ENCODE data around the gene PDE3A. TPM values are rescaled to one million over a fixed set of nuclear protein-coding genes. Genes with fewer than 3 reads are reported as not detected.

PDE3A gene
- polyA plus RNA-seq, 3 donors: 0.10 TPM; not detected in 2

DNA sequence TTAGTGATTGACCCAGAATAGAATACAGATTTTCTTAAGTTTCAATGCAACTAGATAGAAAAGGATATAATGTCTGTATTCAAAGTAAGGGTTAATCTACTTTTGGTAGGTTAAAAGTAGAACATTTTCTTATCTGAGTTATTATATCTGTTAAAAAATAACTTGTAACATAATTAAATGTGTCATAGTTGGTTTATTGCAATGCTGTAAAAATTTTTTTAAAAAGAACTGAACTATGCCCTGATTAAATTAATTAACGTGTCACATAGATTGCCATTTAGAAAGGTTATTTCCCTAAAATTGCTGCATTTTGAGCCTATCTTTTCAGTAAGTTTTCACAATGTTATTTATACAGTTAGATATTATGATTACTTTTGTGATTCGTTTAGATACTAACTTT, 89.2 kb downstream of the PDE3A start:
- Histone ChIP-seq H3K4me3 (replicated peaks in 1 of 3; ENCODE audit: low read depth in 2 of 3, low read length in 3 of 3) (no peak overlapping the region), H3K4me1 (ENCODE audit: control insufficient read depth in 1 of 2, insufficient read depth in 2 of 2, low read length in 2 of 2) (no peaks in the 10 kb centered on the region), H3K9ac (ENCODE audit: insufficient read depth, low read length, poor library complexity, severe bottlenecking) (no peak overlapping the region), H3K27me3 (ENCODE audit: control insufficient read depth in 2 of 2, insufficient read depth in 2 of 2, low read length in 2 of 2) (no peaks in the 10 kb centered on the region), H2AFZ (ENCODE audit: insufficient read depth, low read depth, low read length, poor library complexity, severe bottlenecking) (no peak overlapping the region), H3K9me3 (replicated peaks in 1 of 2; ENCODE audit: control insufficient read depth in 1 of 2, insufficient read depth in 1 of 2, low read length in 2 of 2) (no peaks in the 10 kb centered on the region), H3K36me3 (replicated peaks in 1 of 2; ENCODE audit: control insufficient read depth in 1 of 2, insufficient read depth in 2 of 2, low read length in 2 of 2) (no peaks in the 10 kb centered on the region), H3K4me2 (replicated peaks; ENCODE audit: extremely low read depth, low read length, poor library complexity, severe bottlenecking) (no peak overlapping the region), H3K27ac (ENCODE audit: low read depth in 1 of 2, low read length in 2 of 2) (no peak overlapping the region), H4K20me1 (ENCODE audit: insufficient read depth, low read length) (no peaks in the 10 kb centered on the region), H3K79me2 (ENCODE audit: insufficient read depth, low read length) (no peaks in the 10 kb centered on the region)
- intact Hi-C loops (cut with micrococcal nuclease): no loop called here
- no CpG with 5 or more reads among the region's 2 CpGs for WGBS (ENCODE audit: insufficient coverage)
- DNase-seq: no peak
- Mint-ChIP-seq H3K27ac (no peak overlapping the region), H3K4me3 (no peak overlapping the region), H3K9me3 (peaks cover 0 to 3% (median 0%) of the 10 kb centered on the region in 7 donors), H3K4me1 (no peaks in the 10 kb centered on the region), H3K27me3 (ENCODE audit: low read depth in 3 of 3) (no peaks in the 10 kb centered on the region), H3K36me3 (no peaks in the 10 kb centered on the region)
- TF ChIP-seq, protein P1, sequence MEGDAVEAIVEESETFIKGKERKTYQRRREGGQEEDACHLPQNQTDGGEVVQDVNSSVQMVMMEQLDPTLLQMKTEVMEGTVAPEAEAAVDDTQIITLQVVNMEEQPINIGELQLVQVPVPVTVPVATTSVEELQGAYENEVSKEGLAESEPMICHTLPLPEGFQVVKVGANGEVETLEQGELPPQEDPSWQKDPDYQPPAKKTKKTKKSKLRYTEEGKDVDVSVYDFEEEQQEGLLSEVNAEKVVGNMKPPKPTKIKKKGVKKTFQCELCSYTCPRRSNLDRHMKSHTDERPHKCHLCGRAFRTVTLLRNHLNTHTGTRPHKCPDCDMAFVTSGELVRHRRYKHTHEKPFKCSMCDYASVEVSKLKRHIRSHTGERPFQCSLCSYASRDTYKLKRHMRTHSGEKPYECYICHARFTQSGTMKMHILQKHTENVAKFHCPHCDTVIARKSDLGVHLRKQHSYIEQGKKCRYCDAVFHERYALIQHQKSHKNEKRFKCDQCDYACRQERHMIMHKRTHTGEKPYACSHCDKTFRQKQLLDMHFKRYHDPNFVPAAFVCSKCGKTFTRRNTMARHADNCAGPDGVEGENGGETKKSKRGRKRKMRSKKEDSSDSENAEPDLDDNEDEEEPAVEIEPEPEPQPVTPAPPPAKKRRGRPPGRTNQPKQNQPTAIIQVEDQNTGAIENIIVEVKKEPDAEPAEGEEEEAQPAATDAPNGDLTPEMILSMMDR (IDR thresholded peaks at IDR 0.05): no peak

DNA sequence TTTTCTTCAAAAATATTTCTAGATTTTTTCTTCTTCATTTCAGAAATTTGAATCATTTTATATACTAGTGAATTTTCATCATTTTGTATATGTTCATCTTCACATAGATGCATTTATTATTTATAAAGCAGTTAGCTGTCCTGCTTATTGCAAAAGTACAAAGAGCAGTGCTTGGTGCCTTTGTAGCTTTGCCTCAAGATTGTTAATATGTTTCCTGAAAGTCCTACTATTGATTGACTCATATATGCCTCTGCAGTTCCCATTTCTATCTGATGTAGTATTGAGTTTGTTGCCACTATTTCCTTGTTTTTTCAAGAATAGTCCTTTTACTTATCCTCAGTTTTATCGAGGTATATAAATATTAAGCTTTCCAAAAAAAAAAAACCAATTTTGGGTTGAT, 89.7 kb downstream of the PDE3A start:
- H3K4me1 Mint-ChIP-seq: no peaks in the 10 kb centered on the region
- TF ChIP-seq, protein P1 (IDR thresholded peaks at IDR 0.05): no peak
- no peaks in the 10 kb centered on the region for H3K27me3 Mint-ChIP-seq (ENCODE audit: low read depth in 3 of 3)
- no peak overlapping the region for H3K4me3 ChIP-seq (replicated peaks in 1 of 3; ENCODE audit: low read depth in 2 of 3, low read length in 3 of 3)
- H3K9me3 Mint-ChIP-seq: peaks cover 0 to 3% (median 0%) of the 10 kb centered on the region in 7 donors
- H3K9me3 ChIP-seq (replicated peaks in 1 of 2; ENCODE audit: control insufficient read depth in 1 of 2, insufficient read depth in 1 of 2, low read length in 2 of 2): no peaks in the 10 kb centered on the region
- no peaks in the 10 kb centered on the region for H3K36me3 Mint-ChIP-seq
- WGBS (ENCODE audit: insufficient coverage): no CpG with 5 or more reads among the region's 1 CpG
- H3K4me1 ChIP-seq (ENCODE audit: control insufficient read depth in 1 of 2, insufficient read depth in 2 of 2, low read length in 2 of 2): no peaks in the 10 kb centered on the region
- no peak overlapping the region for H2AFZ ChIP-seq (ENCODE audit: insufficient read depth, low read depth, low read length, poor library complexity, severe bottlenecking)
- no peaks in the 10 kb centered on the region for H4K20me1 ChIP-seq (ENCODE audit: insufficient read depth, low read length)
- H3K4me3 Mint-ChIP-seq: no peak overlapping the region
- no peak overlapping the region for H3K4me2 ChIP-seq (replicated peaks; ENCODE audit: extremely low read depth, low read length, poor library complexity, severe bottlenecking)
- no peaks in the 10 kb centered on the region for H3K36me3 ChIP-seq (replicated peaks in 1 of 2; ENCODE audit: control insufficient read depth in 1 of 2, insufficient read depth in 2 of 2, low read length in 2 of 2)
- H3K9ac ChIP-seq (ENCODE audit: insufficient read depth, low read length, poor library complexity, severe bottlenecking): no peak overlapping the region
- H3K27ac Mint-ChIP-seq: no peak overlapping the region
- no peaks in the 10 kb centered on the region for H3K27me3 ChIP-seq (ENCODE audit: control insufficient read depth in 2 of 2, insufficient read depth in 2 of 2, low read length in 2 of 2)
- no peaks in the 10 kb centered on the region for H3K79me2 ChIP-seq (ENCODE audit: insufficient read depth, low read length)
- H3K27ac ChIP-seq (ENCODE audit: low read depth in 1 of 2, low read length in 2 of 2): no peak overlapping the region
- intact Hi-C loops (cut with micrococcal nuclease): no loop called here
- no peak for DNase-seq

Data from CD14-positive monocyte (primary cell).